ENCODE measurements around the gene SPRED1.
"Not testable (repeated sequence)": the region's sequence is repeated elsewhere in the genome, so short reads cannot be mapped to it uniquely, and the experiment has no call there.

SPRED1 gene

DNA sequence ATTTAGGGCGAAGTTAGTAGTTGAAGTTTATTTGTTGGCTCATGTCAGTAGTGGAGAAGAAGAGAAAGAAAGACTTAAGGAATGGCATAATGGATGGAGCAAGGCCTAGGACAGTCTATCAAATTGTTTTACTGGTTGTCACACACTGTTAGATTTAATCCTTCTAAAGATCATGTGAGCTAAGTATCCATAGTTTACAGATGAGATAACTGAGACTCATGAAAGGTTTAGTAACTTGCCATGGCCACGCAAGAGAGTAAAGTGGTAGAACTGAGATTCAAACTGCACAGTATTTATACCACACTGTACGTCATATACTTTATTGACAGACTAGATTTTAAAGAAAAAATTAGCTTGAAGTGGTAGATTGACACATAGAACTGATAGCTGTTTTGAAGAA, 11.4 kb downstream of the SPRED1 start:
- Histone ChIP-seq H3K27me3 (ENCODE audit: insufficient read depth, poor library complexity, severe bottlenecking) (no peaks in the 10 kb centered on the region), H3K9me3 (ENCODE audit: severe bottlenecking) (no peaks in the 10 kb centered on the region), H3K36me3 (ENCODE audit: low read depth) (peaks cover 13% of the 10 kb centered on the region), H3K27ac (ENCODE audit: poor library complexity, severe bottlenecking) (no peak overlapping the region), H3K4me3 (ENCODE audit: severe bottlenecking) (no peak overlapping the region), H3K4me1 (ENCODE audit: insufficient read depth, poor library complexity, severe bottlenecking) (peaks cover 36% of the 10 kb centered on the region)
- TF ChIP-seq, protein P1, sequence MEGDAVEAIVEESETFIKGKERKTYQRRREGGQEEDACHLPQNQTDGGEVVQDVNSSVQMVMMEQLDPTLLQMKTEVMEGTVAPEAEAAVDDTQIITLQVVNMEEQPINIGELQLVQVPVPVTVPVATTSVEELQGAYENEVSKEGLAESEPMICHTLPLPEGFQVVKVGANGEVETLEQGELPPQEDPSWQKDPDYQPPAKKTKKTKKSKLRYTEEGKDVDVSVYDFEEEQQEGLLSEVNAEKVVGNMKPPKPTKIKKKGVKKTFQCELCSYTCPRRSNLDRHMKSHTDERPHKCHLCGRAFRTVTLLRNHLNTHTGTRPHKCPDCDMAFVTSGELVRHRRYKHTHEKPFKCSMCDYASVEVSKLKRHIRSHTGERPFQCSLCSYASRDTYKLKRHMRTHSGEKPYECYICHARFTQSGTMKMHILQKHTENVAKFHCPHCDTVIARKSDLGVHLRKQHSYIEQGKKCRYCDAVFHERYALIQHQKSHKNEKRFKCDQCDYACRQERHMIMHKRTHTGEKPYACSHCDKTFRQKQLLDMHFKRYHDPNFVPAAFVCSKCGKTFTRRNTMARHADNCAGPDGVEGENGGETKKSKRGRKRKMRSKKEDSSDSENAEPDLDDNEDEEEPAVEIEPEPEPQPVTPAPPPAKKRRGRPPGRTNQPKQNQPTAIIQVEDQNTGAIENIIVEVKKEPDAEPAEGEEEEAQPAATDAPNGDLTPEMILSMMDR (IDR thresholded peaks at IDR 0.05; ENCODE audit: poor library complexity, severe bottlenecking): no peak
- ATAC-seq (ENCODE audit: low read depth) (no peak), DNase-seq (ENCODE audit: low spot score) (no peak)

DNA sequence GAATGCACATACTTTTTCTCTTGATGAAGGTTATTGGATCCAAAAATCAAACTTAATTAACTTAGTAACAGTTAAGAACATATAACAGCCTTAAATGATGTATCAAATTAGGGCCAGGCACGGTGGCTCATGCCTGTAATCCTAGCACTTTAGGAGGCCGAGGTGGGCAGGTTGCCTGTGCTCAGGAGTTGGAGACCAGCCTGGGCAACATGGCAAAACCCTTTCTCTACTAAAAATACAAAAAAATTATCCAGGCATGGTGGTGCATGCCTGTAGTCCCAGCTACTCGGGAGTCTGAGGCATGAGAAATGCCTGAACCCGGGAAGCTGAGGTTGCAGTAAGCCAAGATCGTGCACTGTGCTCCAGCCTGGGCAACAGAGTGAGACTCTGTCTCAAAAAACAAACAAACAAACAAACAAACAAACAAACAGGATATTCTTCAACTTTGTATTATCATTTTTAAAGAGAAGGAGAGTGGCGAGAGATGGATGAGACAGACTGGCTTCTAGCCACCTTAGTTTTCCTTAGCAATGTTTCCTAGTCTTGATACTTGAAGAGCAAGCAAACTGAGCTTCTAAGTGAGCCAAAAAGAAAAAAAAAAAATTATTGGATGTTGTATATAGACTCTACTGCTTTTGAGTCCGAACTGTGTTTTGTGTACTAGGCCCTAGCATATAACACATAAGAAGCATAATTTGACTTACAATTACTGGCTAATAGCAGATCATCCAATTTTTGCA, 13.8 kb downstream of the SPRED1 start:
- TF ChIP-seq, protein P1 (IDR thresholded peaks at IDR 0.05; ENCODE audit: poor library complexity, severe bottlenecking): no peak
- DNase-seq (ENCODE audit: low spot score): no peak
- Histone ChIP-seq H3K27ac (ENCODE audit: poor library complexity, severe bottlenecking) (peak overlapping the region; percentile 42), H3K4me1 (ENCODE audit: insufficient read depth, poor library complexity, severe bottlenecking) (peaks cover 36% of the 10 kb centered on the region), H3K36me3 (ENCODE audit: low read depth) (peaks cover 25% of the 10 kb centered on the region), H3K9me3 (ENCODE audit: severe bottlenecking) (no peaks in the 10 kb centered on the region), H3K4me3 (ENCODE audit: severe bottlenecking) (no peak overlapping the region), H3K27me3 (ENCODE audit: insufficient read depth, poor library complexity, severe bottlenecking) (no peaks in the 10 kb centered on the region)
- peak; percentile 54 for ATAC-seq (ENCODE audit: low read depth)

DNA sequence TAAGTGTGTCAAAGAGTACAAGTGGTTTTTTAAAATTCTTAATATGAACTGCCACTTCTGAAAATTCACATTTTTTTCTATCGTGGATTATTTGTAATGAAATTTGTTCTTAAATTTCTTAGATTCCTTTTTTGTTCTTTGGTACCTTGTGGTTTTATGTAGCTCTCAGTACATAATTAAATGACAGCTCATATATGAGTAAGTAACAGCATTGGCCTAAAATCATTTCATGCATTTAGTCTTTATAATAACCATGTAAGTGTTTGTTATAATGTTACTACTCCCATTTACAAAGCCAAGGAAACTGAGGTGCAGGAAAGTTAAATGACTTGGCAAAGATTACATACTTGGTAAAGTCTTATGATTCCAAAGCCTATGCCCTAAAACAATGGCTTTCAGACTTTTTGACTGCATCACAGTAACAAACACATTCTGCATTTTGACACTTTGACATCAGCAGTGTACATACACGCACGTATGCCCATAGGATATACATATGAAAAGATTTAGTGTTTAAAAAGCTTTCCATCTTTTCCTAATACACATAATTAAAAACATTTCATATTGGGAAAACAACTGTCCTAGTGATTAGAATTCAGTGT, 14.9 kb downstream of the SPRED1 start:
- Histone ChIP-seq H3K36me3 (ENCODE audit: low read depth) (peaks cover 29% of the 10 kb centered on the region), H3K9me3 (ENCODE audit: severe bottlenecking) (no peaks in the 10 kb centered on the region), H3K27ac (ENCODE audit: poor library complexity, severe bottlenecking) (peak overlapping the region; percentile 42), H3K4me1 (ENCODE audit: insufficient read depth, poor library complexity, severe bottlenecking) (peaks cover 36% of the 10 kb centered on the region), H3K4me3 (ENCODE audit: severe bottlenecking) (no peak overlapping the region), H3K27me3 (ENCODE audit: insufficient read depth, poor library complexity, severe bottlenecking) (no peaks in the 10 kb centered on the region)
- peak; percentile 64 for ATAC-seq (ENCODE audit: low read depth)
- TF ChIP-seq, protein P1 (IDR thresholded peaks at IDR 0.05; ENCODE audit: poor library complexity, severe bottlenecking): no peak
- no peak for DNase-seq (ENCODE audit: low spot score)

DNA sequence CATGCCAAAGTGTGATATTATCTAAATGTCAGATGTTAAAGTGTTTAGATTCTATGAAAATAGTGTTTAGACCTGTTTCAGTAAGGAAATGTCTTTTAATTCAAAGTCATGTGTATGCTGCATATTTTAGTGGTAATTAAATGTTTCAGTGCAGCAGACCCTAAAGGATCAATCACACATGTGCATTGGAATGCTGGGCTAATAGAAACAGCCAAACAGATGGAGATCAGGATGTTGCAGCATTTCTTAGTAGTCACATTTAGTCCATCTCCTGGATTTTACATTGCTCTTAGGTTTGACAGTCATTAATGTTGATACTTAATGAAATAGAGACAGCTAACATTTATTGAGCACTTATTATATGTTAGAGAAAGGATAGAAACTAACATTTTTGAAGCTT, 18.5 kb downstream of the SPRED1 start:
- no peak overlapping the region for H3K4me3 ChIP-seq (ENCODE audit: severe bottlenecking)
- no peak for ATAC-seq (ENCODE audit: low read depth)
- H3K27ac ChIP-seq (ENCODE audit: poor library complexity, severe bottlenecking): no peak overlapping the region
- H3K27me3 ChIP-seq (ENCODE audit: insufficient read depth, poor library complexity, severe bottlenecking): no peaks in the 10 kb centered on the region
- DNase-seq (ENCODE audit: low spot score): no peak
- peaks cover 48% of the 10 kb centered on the region for H3K36me3 ChIP-seq (ENCODE audit: low read depth)
- TF ChIP-seq, protein P1 (IDR thresholded peaks at IDR 0.05; ENCODE audit: poor library complexity, severe bottlenecking): no peak
- peaks cover 35% of the 10 kb centered on the region for H3K4me1 ChIP-seq (ENCODE audit: insufficient read depth, poor library complexity, severe bottlenecking)
- H3K9me3 ChIP-seq (ENCODE audit: severe bottlenecking): no peaks in the 10 kb centered on the region

DNA sequence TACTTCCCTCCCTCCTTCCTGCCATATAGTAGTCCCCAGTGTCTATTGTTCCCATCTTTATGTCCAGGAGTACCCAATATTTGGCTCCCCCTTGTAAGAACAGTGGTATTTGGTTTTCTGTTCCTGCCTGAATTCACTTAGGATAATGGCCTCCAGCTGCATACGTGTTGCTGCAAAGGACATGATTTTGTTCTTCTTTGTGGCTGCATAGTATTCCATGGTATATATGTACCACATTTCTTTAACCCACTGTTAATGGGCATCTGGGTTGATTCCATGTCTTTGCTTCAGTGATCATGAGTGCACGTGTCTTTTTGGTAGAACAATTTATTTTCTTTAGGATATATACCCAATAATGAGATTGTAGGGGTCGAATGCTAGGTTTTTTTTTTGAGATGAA, 19.3 kb downstream of the SPRED1 start:
- Histone ChIP-seq H3K36me3 (ENCODE audit: low read depth) (peaks cover 55% of the 10 kb centered on the region), H3K9me3 (ENCODE audit: severe bottlenecking) (no peaks in the 10 kb centered on the region), H3K27ac (ENCODE audit: poor library complexity, severe bottlenecking) (no peak overlapping the region), H3K4me3 (ENCODE audit: severe bottlenecking) (no peak overlapping the region), H3K4me1 (ENCODE audit: insufficient read depth, poor library complexity, severe bottlenecking) (peaks cover 32% of the 10 kb centered on the region), H3K27me3 (ENCODE audit: insufficient read depth, poor library complexity, severe bottlenecking) (no peaks in the 10 kb centered on the region)
- no peak for DNase-seq (ENCODE audit: low spot score)
- ATAC-seq (ENCODE audit: low read depth): no peak
- TF ChIP-seq, protein P1 (IDR thresholded peaks at IDR 0.05; ENCODE audit: poor library complexity, severe bottlenecking): no peak

DNA sequence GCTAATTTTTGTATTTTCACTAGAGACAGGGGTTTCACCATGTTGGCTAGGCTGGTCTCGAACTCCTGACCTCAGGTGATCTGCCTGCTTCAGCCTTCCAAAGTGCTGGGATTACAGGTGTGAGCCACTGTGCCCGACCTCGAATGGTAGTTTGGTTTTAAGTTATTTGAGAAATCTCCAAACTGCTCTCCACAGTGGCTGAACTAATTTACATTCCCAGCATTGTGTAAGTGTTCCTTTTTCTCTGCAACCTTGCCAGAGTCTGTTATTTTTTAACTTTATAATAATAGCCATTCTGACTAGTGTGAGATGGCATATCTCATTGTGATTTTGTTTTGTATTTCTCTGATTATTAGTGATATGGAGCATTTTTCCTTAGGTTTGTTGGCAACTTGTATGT, 19.8 kb downstream of the SPRED1 start:
- not testable (repeated sequence) for H3K27ac ChIP-seq (ENCODE audit: poor library complexity, severe bottlenecking); H3K27me3 ChIP-seq (ENCODE audit: insufficient read depth, poor library complexity, severe bottlenecking); H3K4me3 ChIP-seq (ENCODE audit: severe bottlenecking); H3K9me3 ChIP-seq (ENCODE audit: severe bottlenecking); ATAC-seq (ENCODE audit: low read depth); DNase-seq (ENCODE audit: low spot score)
- peaks cover 27% of the 10 kb centered on the region for H3K4me1 ChIP-seq (ENCODE audit: insufficient read depth, poor library complexity, severe bottlenecking)
- peaks cover 59% of the 10 kb centered on the region for H3K36me3 ChIP-seq (ENCODE audit: low read depth)

All from RWPE2 (cell line).